Caco-2 (cell line): ENCODE measurements around the gene AKAIN1. TPM values are rescaled to one million over a fixed set of nuclear protein-coding genes. Genes with fewer than 3 reads are reported as not detected.

Experiments used
- BruUV-seq: library from RNA; stranded (reverse); fragments of 400-500 nt; replicated peaks from 2 replicates; lab custom pipeline; 2021; lab: Mats Ljungman, UMichigan
- CTCF ChIA-PET: fragments of 300-600 bp; sonication (Branson Sonifier 250); formaldehyde crosslinking; loops from one replicate; lab custom pipeline; 2022; ENCODE audit warnings: antibody characterized with exemption; lab: Charles Lee
- POLR2A ChIA-PET: fragments of 300-600 bp; sonication (Branson Sonifier 250); formaldehyde crosslinking; loops from one replicate; lab custom pipeline; 2022; ENCODE audit warnings: antibody characterized with exemption; lab: Charles Lee
- DNase-seq, 2 experiments: peaks; one replicate each; pipeline versions ENCODE4 v3.0.0 to v3.0.0-alpha.2; 2020 to 2022
- H3K27me3 ChIP-seq: replicated peaks from 2 replicates; pipeline ENCODE4 v1.6.0; 2011; ENCODE audit warnings: low read length; ENCODE audit not compliant: control insufficient read depth, insufficient read depth
- H3K36me3 ChIP-seq: 2 replicates; pipeline ENCODE4 v1.5.1; 2011; ENCODE audit warnings: low read length; ENCODE audit not compliant: control insufficient read depth, insufficient read depth
- H3K4me1 ChIP-seq: fragments of 250-450 bp; sonication (Bioruptor Pico); 2 replicates; pipeline ENCODE4 v1.5.1; 2020; ENCODE audit warnings: mild to moderate bottlenecking
- H3K4me3 ChIP-seq: 2 replicates; pipeline ENCODE4 v1.5.1; 2011; ENCODE audit warnings: low read depth, mild to moderate bottlenecking, control low read depth, low read length
- H3K9me3 ChIP-seq: fragments of 250-450 bp; sonication (Bioruptor Pico); 2 replicates; pipeline ENCODE4 v1.5.1; 2020; ENCODE audit warnings: mild to moderate bottlenecking, moderate library complexity
- H3K27ac Mint-ChIP-seq: one replicate; pipeline ENCODE4 v1.8.0; 2022; ENCODE audit warnings: mixed read lengths; ENCODE audit not compliant: unreplicated experiment
- H3K27me3 Mint-ChIP-seq: one replicate; pipeline ENCODE4 v1.8.0; 2022; ENCODE audit warnings: mixed read lengths; ENCODE audit not compliant: insufficient read depth, unreplicated experiment
- H3K36me3 Mint-ChIP-seq: one replicate; pipeline ENCODE4 v1.8.0; 2022; ENCODE audit warnings: mild to moderate bottlenecking, mixed read lengths; ENCODE audit not compliant: insufficient read depth, unreplicated experiment
- H3K4me1 Mint-ChIP-seq: one replicate; pipeline ENCODE4 v1.8.0; 2022; ENCODE audit warnings: low read depth, mixed read lengths; ENCODE audit not compliant: unreplicated experiment
- H3K4me3 Mint-ChIP-seq: one replicate; pipeline ENCODE4 v1.8.0; 2022; ENCODE audit warnings: mild to moderate bottlenecking, moderate library complexity, mixed read lengths; ENCODE audit not compliant: unreplicated experiment
- H3K9me3 Mint-ChIP-seq: one replicate; pipeline ENCODE4 v1.8.0; 2022; ENCODE audit warnings: mixed read lengths; ENCODE audit not compliant: unreplicated experiment
- CTCF ChIP-seq, 2 experiments: fragments of 200-600 bp in 1 of 2; IDR thresholded peaks; 1 replicate in 1 of 2; 2 replicates in 1 of 2; pipeline versions ENCODE4 v1.5.1 to v1.8.0; 2011 to 2022; ENCODE audit warnings: antibody characterized with exemption in 1 of 2, control low read depth in 1 of 2, inconsistent platforms in 1 of 2, low read depth in 1 of 2, low read length in 1 of 2, mild to moderate bottlenecking in 1 of 2, moderate library complexity in 1 of 2; ENCODE audit not compliant: insufficient read depth in 1 of 2, severe bottlenecking in 1 of 2, unreplicated experiment in 1 of 2
- intact Hi-C: fragments of 100-400 bp; cut with micrococcal nuclease; formaldehyde crosslinking; loops from one replicate; pipeline ENCODE4 v1.10.0; 2022; ENCODE audit not compliant: unreplicated experiment
- total RNA-seq: library from RNA; stranded (reverse); gene quantifications from 2 replicates; pipeline ENCODE4 v1.2.3, GENCODE V29; 2022

The AKAIN1 gene
- total RNA-seq, 1 experiment from 2014 or later, result not detected

GRCh38 chr18:5142131-5142530, 54.9 kb downstream of the AKAIN1 start:
- H3K9me3 ChIP-seq, result peaks cover 5% of the 10 kb centered on the region; the same call in 1 of the 2 replicates
- intact Hi-C loops, result loop anchor here (2.0 to 5.0 kb wide), 2 partner anchors 39 to 95 kb away; no protein-coding TSS in a partner anchor
- ChIA-PET POLR2A (no interaction called here), CTCF (interaction anchor here (1.1 kb wide), 1 partner anchor 95 kb away, joined by 3 read pairs; no protein-coding TSS in a partner anchor)
- no peak for DNase-seq
- H3K27me3 ChIP-seq, result no peaks in the 10 kb centered on the region
- H3K36me3 Mint-ChIP-seq, result no peaks in the 10 kb centered on the region
- no peaks in the 10 kb centered on the region for H3K4me1 Mint-ChIP-seq
- H3K4me1 ChIP-seq, result peaks cover 22% of the 10 kb centered on the region
- H3K27ac Mint-ChIP-seq, result no peak overlapping the region
- no peaks in the 10 kb centered on the region for H3K9me3 Mint-ChIP-seq
- no peak overlapping the region for H3K4me3 ChIP-seq
- H3K27me3 Mint-ChIP-seq, result no peaks in the 10 kb centered on the region
- TF ChIP-seq CTCF (IDR thresholded peaks at IDR 0.05; ENCODE audit: insufficient read depth in 1 of 2, low read depth in 1 of 2, low read length in 1 of 2, severe bottlenecking in 1 of 2, unreplicated experiment in 1 of 2), result no peak
- H3K36me3 ChIP-seq, result no peaks in the 10 kb centered on the region
- no peak overlapping the region for H3K4me3 Mint-ChIP-seq
- no TSS peak for BruUV-seq

GRCh38 chr18:5137261-5137660, 59.8 kb downstream of the AKAIN1 start:
- no peaks in the 10 kb centered on the region for H3K36me3 Mint-ChIP-seq
- no peaks in the 10 kb centered on the region for H3K27me3 ChIP-seq
- H3K4me1 ChIP-seq, result peaks cover 7% of the 10 kb centered on the region
- no peak overlapping the region for H3K4me3 Mint-ChIP-seq
- no peaks in the 10 kb centered on the region for H3K9me3 Mint-ChIP-seq
- H3K27me3 Mint-ChIP-seq, result no peaks in the 10 kb centered on the region
- no peaks in the 10 kb centered on the region for H3K36me3 ChIP-seq
- H3K4me1 Mint-ChIP-seq, result no peaks in the 10 kb centered on the region
- ChIA-PET POLR2A (no interaction called here), CTCF (no interaction called here)
- intact Hi-C loops, result no loop called here
- DNase-seq, result no peak
- H3K9me3 ChIP-seq, result peaks cover 5% of the 10 kb centered on the region; the same call in 1 of the 2 replicates
- BruUV-seq, result no TSS peak
- no peak overlapping the region for H3K27ac Mint-ChIP-seq
- no peak overlapping the region for H3K4me3 ChIP-seq
- TF ChIP-seq CTCF (IDR thresholded peaks at IDR 0.05; ENCODE audit: insufficient read depth in 1 of 2, low read depth in 1 of 2, low read length in 1 of 2, severe bottlenecking in 1 of 2, unreplicated experiment in 1 of 2), result no peak

GRCh38 chr18:5132987-5133386, 64.1 kb downstream of the AKAIN1 start:
- H3K27ac Mint-ChIP-seq, result no peak overlapping the region
- H3K4me1 Mint-ChIP-seq, result no peaks in the 10 kb centered on the region
- intact Hi-C loops, result no loop called here
- CTCF ChIA-PET, result no interaction called here
- Histone ChIP-seq H3K4me1 (no peaks in the 10 kb centered on the region), H3K4me3 (no peak overlapping the region), H3K9me3 (no peaks in the 10 kb centered on the region), H3K36me3 (no peaks in the 10 kb centered on the region), H3K27me3 (no peaks in the 10 kb centered on the region)
- TF ChIP-seq CTCF (IDR thresholded peaks at IDR 0.05; ENCODE audit: insufficient read depth in 1 of 2, low read depth in 1 of 2, low read length in 1 of 2, severe bottlenecking in 1 of 2, unreplicated experiment in 1 of 2), result no peak
- H3K4me3 Mint-ChIP-seq, result no peak overlapping the region
- H3K36me3 Mint-ChIP-seq, result no peaks in the 10 kb centered on the region
- BruUV-seq, result no TSS peak
- no peaks in the 10 kb centered on the region for H3K9me3 Mint-ChIP-seq
- DNase-seq, result no peak
- POLR2A ChIA-PET, result no interaction called here
- peaks cover 4% of the 10 kb centered on the region for H3K27me3 Mint-ChIP-seq
